ENCODE measurements around the gene AGR2.

Gene AGR2

DNA sequence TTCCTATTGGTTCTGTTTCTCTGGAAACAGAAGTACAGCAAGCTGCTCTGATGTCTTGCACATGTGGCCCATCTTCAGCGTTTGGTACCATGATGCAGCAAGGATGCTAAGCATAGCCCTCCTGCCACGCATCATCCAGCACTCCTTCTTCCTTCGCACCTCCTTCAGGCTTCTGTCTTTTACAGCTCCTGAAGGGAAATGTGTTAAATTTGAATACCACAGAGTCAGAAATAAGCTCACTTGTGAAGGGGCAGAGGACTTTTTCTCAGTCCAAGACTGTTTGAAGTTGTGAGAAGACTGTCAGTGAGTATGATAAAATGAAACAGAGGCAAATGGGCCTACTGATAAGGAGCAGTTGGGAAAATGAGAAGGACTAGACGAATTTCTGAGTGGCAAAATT lies 30.5 kb downstream of the AGR2 start:
- Histone ChIP-seq H3K9ac (ENCODE audit: low read length) (no peak overlapping the region), H3K27me3 (ENCODE audit: control insufficient read depth in 1 of 2, insufficient read depth in 1 of 2, low read length in 2 of 2) (no peaks in the 10 kb centered on the region), H3K36me3 (ENCODE audit: control insufficient read depth in 1 of 2, insufficient read depth in 2 of 2, low read depth in 1 of 2, low read length in 2 of 2) (no peaks in the 10 kb centered on the region), H3K4me2 (ENCODE audit: low read length, poor library complexity, severe bottlenecking) (no peak overlapping the region), H4K8ac (ENCODE audit: low read length) (no peak overlapping the region), H3K23ac (ENCODE audit: low read length in 2 of 2) (no peak overlapping the region), H3K4ac (ENCODE audit: low read depth in 1 of 2, low read length in 2 of 2) (no peak overlapping the region), H2BK15ac (ENCODE audit: low read depth, poor library complexity, severe bottlenecking) (no peak overlapping the region), H2AK5ac (ENCODE audit: low read length, severe bottlenecking) (no peak overlapping the region), H3K14ac (ENCODE audit: low read length in 2 of 2) (no peak overlapping the region), H3K4me3 (ENCODE audit: insufficient read depth in 1 of 2, low read depth in 1 of 2, low read length in 2 of 2) (no peak overlapping the region), H2AFZ (ENCODE audit: low read depth, low read length) (no peak overlapping the region), H3K9me3 (ENCODE audit: control insufficient read depth, low read length) (no peaks in the 10 kb centered on the region), H3K18ac (ENCODE audit: low read depth in 1 of 2, low read length in 2 of 2) (no peak overlapping the region), H2BK120ac (ENCODE audit: low read depth, low read length) (no peak overlapping the region), H3K79me1 (replicated peaks; ENCODE audit: low read length, poor library complexity, severe bottlenecking) (peaks cover 20% of the 10 kb centered on the region), H3K27ac (ENCODE audit: low read length, poor library complexity, severe bottlenecking) (no peak overlapping the region), H3K4me1 (ENCODE audit: control insufficient read depth, insufficient read depth, low read depth, low read length) (no peaks in the 10 kb centered on the region), H4K91ac (ENCODE audit: low read length) (no peak overlapping the region), H2BK5ac (ENCODE audit: low read depth, low read length, poor library complexity, severe bottlenecking) (no peak overlapping the region), H2BK12ac (ENCODE audit: low read length in 2 of 2) (no peak overlapping the region)
- DNase-seq: no peak
- 39% methylated on average over 2 of the region's 4 CpGs for WGBS

DNA sequence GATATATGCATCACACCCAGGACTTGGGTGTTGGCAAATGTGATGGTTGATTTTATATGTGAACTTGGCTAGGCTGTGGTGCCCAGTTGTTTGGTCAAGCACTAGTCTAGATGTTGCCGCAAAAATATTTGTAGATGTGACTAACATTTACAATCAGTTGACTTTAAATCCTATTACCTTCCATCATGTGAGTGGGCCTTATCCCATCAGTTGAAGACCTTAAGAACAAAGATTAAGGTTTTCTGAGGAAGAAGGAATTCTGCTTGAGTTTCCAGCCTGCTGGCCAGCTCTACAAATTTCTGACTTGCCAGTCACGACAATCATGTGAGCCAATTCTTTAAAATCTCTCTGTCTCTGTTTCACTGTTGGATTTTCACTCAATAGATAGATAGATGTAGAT lies 30.9 kb downstream of the AGR2 start:
- no peak overlapping the region for H3K23ac ChIP-seq (ENCODE audit: low read length in 2 of 2)
- no peak overlapping the region for H2BK120ac ChIP-seq (ENCODE audit: low read depth, low read length)
- no peak overlapping the region for H2BK5ac ChIP-seq (ENCODE audit: low read depth, low read length, poor library complexity, severe bottlenecking)
- no peak overlapping the region for H2BK12ac ChIP-seq (ENCODE audit: low read length in 2 of 2)
- H3K4me2 ChIP-seq (ENCODE audit: low read length, poor library complexity, severe bottlenecking): no peak overlapping the region
- no peak overlapping the region for H4K91ac ChIP-seq (ENCODE audit: low read length)
- H3K9ac ChIP-seq (ENCODE audit: low read length): no peak overlapping the region
- no peak overlapping the region for H2BK15ac ChIP-seq (ENCODE audit: low read depth, poor library complexity, severe bottlenecking)
- H3K36me3 ChIP-seq (ENCODE audit: control insufficient read depth in 1 of 2, insufficient read depth in 2 of 2, low read depth in 1 of 2, low read length in 2 of 2): no peaks in the 10 kb centered on the region
- WGBS: 100% methylated on average over 1 of the region's 2 CpGs
- no peak overlapping the region for H3K4me3 ChIP-seq (ENCODE audit: insufficient read depth in 1 of 2, low read depth in 1 of 2, low read length in 2 of 2)
- H3K4me1 ChIP-seq (ENCODE audit: control insufficient read depth, insufficient read depth, low read depth, low read length): no peaks in the 10 kb centered on the region
- no peak overlapping the region for H3K4ac ChIP-seq (ENCODE audit: low read depth in 1 of 2, low read length in 2 of 2)
- H3K27me3 ChIP-seq (ENCODE audit: control insufficient read depth in 1 of 2, insufficient read depth in 1 of 2, low read length in 2 of 2): no peaks in the 10 kb centered on the region
- H2AK5ac ChIP-seq (ENCODE audit: low read length, severe bottlenecking): no peak overlapping the region
- H3K27ac ChIP-seq (ENCODE audit: low read length, poor library complexity, severe bottlenecking): no peak overlapping the region
- H4K8ac ChIP-seq (ENCODE audit: low read length): no peak overlapping the region
- peaks cover 21% of the 10 kb centered on the region for H3K79me1 ChIP-seq (replicated peaks; ENCODE audit: low read length, poor library complexity, severe bottlenecking)
- no peak overlapping the region for H3K14ac ChIP-seq (ENCODE audit: low read length in 2 of 2)
- no peak overlapping the region for H3K18ac ChIP-seq (ENCODE audit: low read depth in 1 of 2, low read length in 2 of 2)
- no peaks in the 10 kb centered on the region for H3K9me3 ChIP-seq (ENCODE audit: control insufficient read depth, low read length)
- no peak for DNase-seq
- no peak overlapping the region for H2AFZ ChIP-seq (ENCODE audit: low read depth, low read length)

- Histone ChIP-seq H2BK120ac (ENCODE audit: low read depth, low read length) (no peak overlapping the region), H3K9me3 (ENCODE audit: control insufficient read depth, low read length) (no peaks in the 10 kb centered on the region), H2AK5ac (ENCODE audit: low read length, severe bottlenecking) (no peak overlapping the region), H2BK5ac (ENCODE audit: low read depth, low read length, poor library complexity, severe bottlenecking) (no peak overlapping the region), H3K36me3 (ENCODE audit: control insufficient read depth in 1 of 2, insufficient read depth in 2 of 2, low read depth in 1 of 2, low read length in 2 of 2) (no peaks in the 10 kb centered on the region), H3K4me3 (ENCODE audit: insufficient read depth in 1 of 2, low read depth in 1 of 2, low read length in 2 of 2) (no peak overlapping the region), H2BK15ac (ENCODE audit: low read depth, poor library complexity, severe bottlenecking) (no peak overlapping the region), H2BK12ac (ENCODE audit: low read length in 2 of 2) (no peak overlapping the region), H3K27ac (ENCODE audit: low read length, poor library complexity, severe bottlenecking) (no peak overlapping the region), H3K14ac (ENCODE audit: low read length in 2 of 2) (no peak overlapping the region), H3K18ac (ENCODE audit: low read depth in 1 of 2, low read length in 2 of 2) (no peak overlapping the region), H3K79me1 (replicated peaks; ENCODE audit: low read length, poor library complexity, severe bottlenecking) (peaks cover 20% of the 10 kb centered on the region), H2AFZ (ENCODE audit: low read depth, low read length) (no peak overlapping the region), H4K91ac (ENCODE audit: low read length) (no peak overlapping the region), H3K23ac (ENCODE audit: low read length in 2 of 2) (no peak overlapping the region), H3K4me1 (ENCODE audit: control insufficient read depth, insufficient read depth, low read depth, low read length) (no peaks in the 10 kb centered on the region), H3K4me2 (ENCODE audit: low read length, poor library complexity, severe bottlenecking) (no peak overlapping the region), H3K9ac (ENCODE audit: low read length) (no peak overlapping the region), H3K4ac (ENCODE audit: low read depth in 1 of 2, low read length in 2 of 2) (no peak overlapping the region), H4K8ac (ENCODE audit: low read length) (no peak overlapping the region), H3K27me3 (ENCODE audit: control insufficient read depth in 1 of 2, insufficient read depth in 1 of 2, low read length in 2 of 2) (no peaks in the 10 kb centered on the region)
- DNase-seq: no peak
- WGBS: 43% methylated on average over 1 of the region's 2 CpGs
Measured at GRCh38 chr7:16773326-16773725, 31.5 kb downstream of the AGR2 start.

- Histone ChIP-seq H2BK15ac (ENCODE audit: low read depth, poor library complexity, severe bottlenecking) (no peak overlapping the region), H3K18ac (ENCODE audit: low read depth in 1 of 2, low read length in 2 of 2) (no peak overlapping the region), H4K8ac (ENCODE audit: low read length) (no peak overlapping the region), H2BK12ac (ENCODE audit: low read length in 2 of 2) (no peak overlapping the region), H3K27ac (ENCODE audit: low read length, poor library complexity, severe bottlenecking) (no peak overlapping the region), H3K27me3 (ENCODE audit: control insufficient read depth in 1 of 2, insufficient read depth in 1 of 2, low read length in 2 of 2) (no peaks in the 10 kb centered on the region), H4K91ac (ENCODE audit: low read length) (no peak overlapping the region), H2AFZ (ENCODE audit: low read depth, low read length) (no peak overlapping the region), H3K36me3 (ENCODE audit: control insufficient read depth in 1 of 2, insufficient read depth in 2 of 2, low read depth in 1 of 2, low read length in 2 of 2) (no peaks in the 10 kb centered on the region), H3K4ac (ENCODE audit: low read depth in 1 of 2, low read length in 2 of 2) (no peak overlapping the region), H3K9me3 (ENCODE audit: control insufficient read depth, low read length) (no peaks in the 10 kb centered on the region), H3K4me2 (ENCODE audit: low read length, poor library complexity, severe bottlenecking) (no peak overlapping the region), H3K79me1 (replicated peaks; ENCODE audit: low read length, poor library complexity, severe bottlenecking) (peaks cover 20% of the 10 kb centered on the region), H3K23ac (ENCODE audit: low read length in 2 of 2) (no peak overlapping the region), H3K14ac (ENCODE audit: low read length in 2 of 2) (no peak overlapping the region), H3K9ac (ENCODE audit: low read length) (no peak overlapping the region), H3K4me1 (ENCODE audit: control insufficient read depth, insufficient read depth, low read depth, low read length) (no peaks in the 10 kb centered on the region), H2BK5ac (ENCODE audit: low read depth, low read length, poor library complexity, severe bottlenecking) (no peak overlapping the region), H2AK5ac (ENCODE audit: low read length, severe bottlenecking) (no peak overlapping the region), H3K4me3 (ENCODE audit: insufficient read depth in 1 of 2, low read depth in 1 of 2, low read length in 2 of 2) (no peak overlapping the region), H2BK120ac (ENCODE audit: low read depth, low read length) (no peak overlapping the region)
- WGBS: 98% methylated on average over 3 of the region's 6 CpGs
- DNase-seq: no peak
Measured at GRCh38 chr7:16770657-16771329, 34.0 kb downstream of the AGR2 start.

All from mesenchymal stem cell (in vitro differentiated cells and primary cell).